G401.6 (cell line): ENCODE results near the gene TACC2.

Source experiments
- FAIRE-seq: peaks from 2 replicates; lab custom pipeline; 2012; peaks lifted over from hg19 to GRCh38; lab: Jason Lieb, UNC

TACC2 gene

DNA sequence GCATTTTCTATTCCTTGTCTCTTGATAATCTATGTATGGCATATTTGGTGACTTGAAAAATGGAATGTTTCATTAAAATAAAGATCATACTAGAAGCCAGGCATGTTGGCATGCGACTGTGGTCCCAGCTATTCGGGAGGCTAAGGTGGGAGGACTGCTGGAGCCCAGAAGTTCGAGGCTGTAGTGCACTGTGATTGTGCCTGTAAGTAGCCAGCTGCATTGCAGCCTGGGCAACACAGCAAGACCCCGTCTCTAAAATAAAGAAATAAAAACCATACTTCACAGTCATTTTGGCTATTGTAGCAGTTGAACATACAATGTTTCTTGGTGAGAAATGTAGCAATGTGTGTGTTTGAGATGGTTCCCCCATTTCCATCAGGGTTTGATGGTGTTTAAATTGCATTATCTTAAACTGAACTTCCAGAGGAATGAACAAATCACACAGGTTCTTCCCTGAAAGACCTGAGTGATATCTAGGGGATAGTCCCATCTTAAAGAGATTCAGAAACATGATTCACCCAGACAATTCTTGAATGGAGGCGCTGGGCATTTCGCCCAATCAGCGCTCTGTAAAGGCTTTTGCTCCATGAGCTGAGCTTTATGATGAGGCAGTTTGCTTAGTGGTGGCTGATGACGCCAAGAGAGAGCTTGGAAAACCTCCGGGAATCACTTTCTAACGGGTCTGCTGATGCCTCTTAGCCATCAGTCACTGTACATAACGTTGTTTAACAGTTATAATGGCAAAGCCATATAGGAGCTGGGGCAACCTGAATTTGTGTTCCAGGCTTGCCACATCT is 262.7 kb downstream of the TACC2 start:
- FAIRE-seq = no peak

DNA sequence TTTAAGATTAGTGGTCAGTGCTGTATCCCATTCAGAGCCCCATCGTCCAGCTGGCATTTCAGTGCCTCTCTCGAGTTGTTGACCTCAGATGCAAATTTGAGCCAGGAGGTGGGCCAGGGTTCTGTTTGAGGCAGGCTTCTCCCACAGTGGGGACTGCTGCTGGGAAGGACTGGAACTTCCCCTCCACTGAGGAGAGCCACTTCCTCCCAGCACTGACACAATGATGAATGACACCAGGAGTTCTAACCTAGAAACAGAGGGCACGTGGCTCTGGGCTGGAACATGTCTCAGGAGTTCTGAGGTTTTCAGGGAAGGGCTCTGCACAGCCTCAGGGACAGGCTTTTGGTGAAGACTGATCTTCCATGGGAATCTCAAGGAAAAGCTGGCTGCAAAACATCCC is 263.8 kb downstream of the TACC2 start:
- no peak for FAIRE-seq

DNA sequence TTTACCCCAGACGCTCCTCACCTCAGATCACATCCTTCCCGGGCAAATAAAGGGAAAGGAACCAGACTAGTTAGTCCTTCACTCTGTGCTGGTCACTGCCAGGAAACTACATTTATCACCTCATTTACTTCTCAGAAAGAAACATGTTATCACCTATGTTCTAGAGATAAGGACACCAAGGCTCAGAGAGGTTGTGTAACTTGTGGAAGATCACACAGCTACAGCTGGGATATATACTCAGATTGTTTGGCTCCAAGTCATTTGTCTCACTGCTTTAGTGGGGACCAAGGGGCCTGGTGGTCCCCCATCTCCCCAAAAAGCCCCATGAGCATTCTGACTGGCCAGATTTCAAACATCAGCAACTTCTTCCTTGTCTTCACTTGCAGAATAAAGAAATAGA is 264.6 kb downstream of the TACC2 start:
- FAIRE-seq = no peak

- no peak for FAIRE-seq
Observed at GRCh38 chr10:122254831-122255230, 265.9 kb downstream of the TACC2 start.

- no peak for FAIRE-seq
Observed at GRCh38 chr10:122255509-122256301, 266.7 kb downstream of the TACC2 start.

GRCh38 chr10:122257041-122257440 is 268.1 kb downstream of the TACC2 start:
- FAIRE-seq = no peak

DNA sequence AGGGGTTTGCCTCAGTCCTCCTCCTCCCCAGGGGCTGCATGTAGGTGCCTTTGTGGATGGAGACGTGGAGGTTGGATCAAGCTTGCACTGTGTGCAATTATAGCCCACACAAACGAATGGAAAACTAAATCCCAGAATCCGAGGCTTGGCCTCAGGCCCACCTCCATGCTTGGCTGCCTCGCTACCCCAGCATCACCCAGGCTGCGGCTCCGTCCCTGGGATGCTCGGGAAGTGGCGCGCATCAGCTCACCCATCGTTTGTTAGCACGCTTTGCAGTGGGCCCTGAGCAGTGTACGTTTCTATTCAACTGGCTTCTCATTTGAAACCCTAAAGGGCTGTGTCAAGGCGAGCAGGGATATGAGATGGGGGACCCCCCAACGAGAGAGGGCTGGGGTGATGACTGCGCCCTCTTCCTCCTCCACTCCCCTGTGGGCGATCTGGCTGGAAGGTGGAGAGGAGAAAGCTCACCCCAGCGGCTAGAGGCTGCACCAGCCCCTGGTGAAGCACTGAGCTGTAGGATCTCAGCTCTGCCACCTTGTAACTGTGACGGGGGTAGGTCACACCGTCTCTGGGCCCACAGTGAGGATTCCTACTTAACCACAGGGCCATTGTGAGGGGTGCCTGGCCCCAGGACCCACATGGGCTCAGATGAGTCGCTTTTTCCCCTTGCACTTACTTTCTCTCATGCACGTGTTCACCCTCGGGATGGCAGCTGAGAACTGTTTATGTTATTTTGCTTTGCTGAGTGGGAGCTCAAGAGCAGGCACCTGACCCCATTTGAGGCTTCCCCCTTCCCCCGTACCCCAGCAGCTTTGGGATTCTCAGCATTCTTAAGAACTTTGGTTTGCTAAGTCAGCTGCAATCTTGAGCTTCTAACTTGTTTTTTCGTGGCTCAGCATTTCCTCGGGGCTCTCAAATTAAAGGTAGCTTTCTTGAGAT is 269.4 kb downstream of the TACC2 start:
- no peak for FAIRE-seq

DNA sequence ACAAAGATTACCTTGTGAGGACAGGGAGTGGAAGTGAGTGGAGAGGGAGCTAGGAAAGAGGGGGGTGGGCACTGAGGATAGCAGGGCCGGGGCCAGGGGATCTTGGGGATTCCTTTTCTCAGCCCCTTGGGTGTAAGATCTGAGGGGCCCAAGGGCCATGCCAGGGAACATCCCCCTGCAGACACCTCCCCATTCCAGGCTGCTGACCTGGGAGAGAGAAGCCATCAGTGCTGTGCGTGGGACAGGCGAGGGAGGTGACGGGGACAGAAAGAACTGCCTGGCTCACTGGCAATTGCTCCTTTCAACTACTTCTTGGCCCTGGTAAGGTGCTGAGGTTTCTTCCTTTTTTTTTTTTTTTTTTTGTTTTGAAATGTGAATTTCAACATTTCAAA is 270.1 kb downstream of the TACC2 start:
- FAIRE-seq = no peak

DNA sequence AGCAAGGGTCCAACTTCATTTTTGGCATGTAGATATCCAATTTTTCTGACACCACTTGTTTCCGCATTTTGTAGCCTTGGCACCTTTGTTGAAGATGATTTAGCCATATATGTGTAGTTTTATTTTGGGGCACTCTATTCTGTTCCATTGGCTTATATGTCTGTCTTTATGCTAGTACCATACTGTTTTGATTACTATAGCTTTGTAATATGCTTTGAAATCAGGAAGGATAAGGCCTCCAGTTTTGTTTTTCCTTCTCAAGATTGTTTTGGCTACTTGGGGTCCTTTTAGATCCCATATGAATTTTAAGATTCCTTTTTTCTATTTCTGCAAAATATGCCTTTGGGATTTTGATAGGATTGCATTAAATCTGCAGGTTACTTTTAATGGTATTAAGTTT is 272.6 kb downstream of the TACC2 start:
- no peak for FAIRE-seq

GRCh38 chr10:122263971-122264370 is 275.0 kb downstream of the TACC2 start:
- FAIRE-seq = no peak

DNA sequence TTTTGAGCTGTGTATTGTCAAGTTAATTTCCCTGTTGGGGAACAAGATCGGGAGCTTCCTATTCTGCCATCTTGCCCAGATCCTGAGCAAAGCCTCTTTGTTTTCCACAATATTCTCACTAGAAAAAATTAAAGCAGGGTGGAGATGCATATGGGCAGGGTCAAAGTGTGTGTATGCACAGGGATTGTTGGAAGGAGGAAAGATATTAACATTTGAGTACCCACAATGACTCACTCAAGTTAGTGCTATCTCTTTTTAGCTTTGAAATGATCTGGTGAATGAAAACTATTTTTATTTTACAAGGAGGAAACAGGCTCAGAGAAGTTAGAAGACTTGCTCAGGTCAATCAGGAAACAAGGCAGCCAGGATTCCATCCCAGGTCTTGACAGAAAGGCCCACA is 275.5 kb downstream of the TACC2 start:
- FAIRE-seq = no peak

- no peak for FAIRE-seq
Observed at GRCh38 chr10:122264931-122265330, 276.0 kb downstream of the TACC2 start.

DNA sequence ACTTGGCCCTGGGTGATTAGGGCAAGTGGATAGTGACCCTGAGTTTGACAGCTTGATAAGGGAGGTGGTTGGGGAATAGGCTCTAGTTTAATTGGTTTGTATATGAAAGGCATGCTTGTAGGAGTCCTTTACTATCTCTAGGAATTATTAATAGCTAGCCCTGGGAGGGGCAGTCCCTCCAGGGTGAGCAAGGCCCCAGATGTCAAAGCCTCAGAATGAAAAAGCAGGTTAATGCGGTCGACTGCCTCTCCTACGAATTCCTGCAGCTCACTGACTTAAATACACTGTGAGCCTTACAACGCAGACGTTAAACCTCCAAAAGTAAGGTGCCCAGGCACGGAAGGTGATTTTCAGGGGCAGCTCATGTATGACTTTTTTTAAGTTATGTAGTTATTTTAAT is 276.9 kb downstream of the TACC2 start:
- no peak for FAIRE-seq

- FAIRE-seq = no peak
Observed at GRCh38 chr10:122267849-122268737, 279.1 kb downstream of the TACC2 start.

GRCh38 chr10:122269059-122269687 is 280.2 kb downstream of the TACC2 start:
- FAIRE-seq = no peak

DNA sequence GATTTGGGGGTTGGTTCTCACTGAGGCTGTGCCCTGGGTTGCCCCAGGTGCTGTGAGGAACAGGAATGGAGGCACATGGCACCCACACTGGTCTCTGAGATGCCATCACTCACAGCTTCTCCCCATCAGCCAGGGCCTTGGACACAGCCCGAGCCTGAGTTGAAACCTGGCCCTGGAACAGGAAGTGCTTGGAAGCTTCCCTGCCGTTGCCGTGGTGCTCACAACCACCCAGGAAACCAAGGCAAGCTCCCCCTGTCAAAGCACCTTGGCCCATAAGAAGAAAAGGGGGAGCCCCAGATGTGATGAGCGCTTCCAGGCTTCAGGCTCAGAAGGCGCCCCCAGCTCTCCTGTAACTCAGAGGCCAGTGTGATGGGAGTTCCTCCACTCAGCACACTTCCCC is 282.1 kb downstream of the TACC2 start, which contains the start of gene BTBD16:
TSS of gene BTBD16 (plus strand) at position 221 of the 400 bp plus-strand sequence. CDS start 3,786 bp downstream, outside the sequence.
- FAIRE-seq = no peak

GRCh38 chr10:122273966-122274545 is 285.1 kb downstream of the TACC2 start:
- no peak for FAIRE-seq

DNA sequence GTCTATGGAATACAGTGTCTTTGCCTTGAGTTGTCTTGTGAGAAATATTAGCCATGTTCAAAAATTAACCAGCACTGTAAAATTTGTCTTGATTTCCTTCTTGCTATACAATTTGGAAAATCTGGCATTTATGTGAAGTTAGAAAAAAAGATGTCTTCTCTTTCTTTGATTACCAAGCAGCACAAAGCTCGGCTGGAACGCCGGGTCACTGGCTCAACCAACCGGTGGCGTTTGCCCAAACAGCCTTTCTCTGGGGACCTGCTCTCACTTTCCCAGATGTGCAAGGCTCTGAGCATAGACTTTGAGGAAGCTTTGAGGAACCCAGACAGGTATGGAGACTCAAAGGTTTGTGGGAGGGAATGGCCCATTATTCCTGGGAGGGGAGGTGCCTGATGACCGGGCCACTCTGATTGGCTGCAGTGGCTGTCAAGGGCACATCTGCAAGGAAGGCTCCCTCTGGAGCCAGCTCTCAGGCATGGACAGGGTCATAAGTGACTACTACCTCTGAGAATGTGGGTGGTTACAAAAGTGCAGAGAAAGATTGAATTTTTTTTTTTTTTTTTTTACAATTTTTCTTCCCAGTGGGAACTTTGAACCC is 287.7 kb downstream of the TACC2 start:
- no peak for FAIRE-seq

DNA sequence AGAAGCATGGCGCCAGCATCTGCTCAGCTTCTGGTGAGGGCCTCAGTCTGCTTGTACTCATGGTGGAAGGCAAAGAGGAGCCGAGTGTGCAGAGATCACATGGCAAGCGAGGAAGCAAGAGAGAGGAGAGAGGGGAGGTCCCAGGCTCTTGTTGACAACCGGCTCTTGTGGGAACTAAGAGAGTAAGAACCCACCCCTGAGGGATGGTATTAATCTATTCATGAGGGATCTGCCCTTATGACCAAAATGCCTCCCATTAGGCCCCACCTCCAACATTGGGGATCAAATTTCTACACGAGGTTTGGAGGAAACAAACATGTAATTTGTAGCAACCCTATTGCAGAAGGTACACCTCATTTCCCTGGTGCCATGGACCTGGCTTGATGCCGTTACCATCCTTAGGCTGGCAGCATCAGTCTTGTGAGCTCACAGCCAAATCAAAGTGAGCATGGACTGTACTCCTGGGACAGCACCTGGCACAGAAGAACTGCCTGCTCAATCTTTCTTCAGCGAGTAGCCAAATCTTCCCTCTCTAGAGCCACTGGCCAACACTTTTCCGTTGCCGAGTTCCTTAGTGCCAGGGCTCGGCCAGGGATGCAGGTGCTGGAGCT is 288.7 kb downstream of the TACC2 start:
- no peak for FAIRE-seq

DNA sequence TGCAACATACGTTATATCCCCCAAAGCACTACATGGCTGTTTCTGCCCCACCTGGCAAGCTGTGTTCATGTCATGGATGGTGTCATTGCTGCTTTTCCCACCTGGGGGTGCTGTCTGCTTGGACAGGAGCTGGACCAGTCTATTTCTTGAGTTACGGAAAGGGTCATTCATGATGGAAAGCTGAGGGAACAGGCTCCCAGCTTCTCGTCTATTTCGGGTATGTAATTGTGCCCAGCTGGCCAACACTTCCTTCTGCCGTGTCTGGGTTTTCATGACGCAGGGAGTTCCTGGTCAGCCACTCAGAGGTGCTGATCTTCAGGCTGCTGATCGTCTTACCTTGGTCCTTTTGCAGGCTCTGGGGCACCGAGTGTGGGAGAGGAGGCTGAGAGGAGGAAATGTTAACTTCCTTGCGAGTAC is 290.8 kb downstream of the TACC2 start:
- no peak for FAIRE-seq
